NCI-H345 treated with DMSO at 0.1 percent for 48 hours (cell line): ENCODE data around the gene PTP4A1.
A peak's percentile ranks its signal among the peaks of the same experiment; 100 is the strongest.
"Not testable (repeated sequence)": the region's sequence is repeated elsewhere in the genome, so short reads cannot be mapped to it uniquely, and the experiment has no call there.

Experiments used
- DNase-seq: peaks from one replicate; lab custom pipeline; 2025; ENCODE audit not compliant: unreplicated experiment; lab: John Stamatoyannopoulos, UW

Gene PTP4A1

GRCh38 chr6:63572044-63572746 lies at the start of gene PTP4A1, which contains the start of gene LOC128125822:
Gene PTP4A1 (plus strand): TSS chr6:63572480. CDS start chr6:63576881, 4,401 bp downstream.
Gene LOC128125822 (plus strand): TSS chr6:63572480.
- peak; percentile 92 for DNase-seq

- DNase-seq, result not testable (repeated sequence)
These were observed 49.4 kb upstream of the PTP4A1 start for GRCh38 chr6:63522911-63523287.

- no peak for DNase-seq
These were observed 48.6 kb upstream of the PTP4A1 start for GRCh38 chr6:63523630-63524029.

- DNase-seq, result no peak
These were observed 46.9 kb upstream of the PTP4A1 start for GRCh38 chr6:63525186-63525878.

GRCh38 chr6:63526931-63527330 lies 45.3 kb upstream of the PTP4A1 start:
- no peak for DNase-seq

GRCh38 chr6:63527658-63528514 lies 44.4 kb upstream of the PTP4A1 start:
- no peak for DNase-seq

GRCh38 chr6:63529498-63529897 lies 42.8 kb upstream of the PTP4A1 start:
- no peak for DNase-seq

- no peak for DNase-seq
These were observed 42.1 kb upstream of the PTP4A1 start for GRCh38 chr6:63530182-63530581.

GRCh38 chr6:63530991-63531390 lies 41.3 kb upstream of the PTP4A1 start:
- no peak for DNase-seq

- DNase-seq, result no peak
These were observed 39.3 kb upstream of the PTP4A1 start for GRCh38 chr6:63533026-63533425.

- no peak for DNase-seq
These were observed 38.3 kb upstream of the PTP4A1 start for GRCh38 chr6:63533952-63534351.

- DNase-seq, result no peak
These were observed 34.9 kb upstream of the PTP4A1 start for GRCh38 chr6:63537201-63537958.

GRCh38 chr6:63537959-63538300 lies 34.4 kb upstream of the PTP4A1 start:
- DNase-seq, result no peak

- DNase-seq, result no peak
These were observed 33.7 kb upstream of the PTP4A1 start for GRCh38 chr6:63538550-63538949.

- DNase-seq, result no peak
These were observed 29.3 kb upstream of the PTP4A1 start for GRCh38 chr6:63543001-63543400.

GRCh38 chr6:63543982-63544381 lies 28.3 kb upstream of the PTP4A1 start:
- no peak for DNase-seq

GRCh38 chr6:63546236-63546635 lies 26.0 kb upstream of the PTP4A1 start:
- DNase-seq, result no peak

- no peak for DNase-seq
These were observed 25.6 kb upstream of the PTP4A1 start for GRCh38 chr6:63546697-63547096.

GRCh38 chr6:63549076-63549475 lies 23.2 kb upstream of the PTP4A1 start:
- no peak for DNase-seq

- no peak for DNase-seq
These were observed 19.1 kb upstream of the PTP4A1 start for GRCh38 chr6:63553208-63553607.

- DNase-seq, result no peak
These were observed 18.4 kb upstream of the PTP4A1 start for GRCh38 chr6:63553900-63554299.
